ENCODE data around the gene MUC7. TPM values are rescaled to one million over a fixed set of nuclear protein-coding genes. Genes with fewer than 3 reads are reported as not detected.

The MUC7 gene
- total and polyA plus RNA-seq, 2 of the 13 experiments (the other 11 are each of a cell fraction or from before 2014, with no cell fraction given), result 0.03 TPM; not detected in 1

- no peak for TF ChIP-seq DZIP1 (CRISPR knock-in tag; IDR thresholded peaks at IDR 0.05)
- no peak for TF ChIP-seq ZUFSP (CRISPR knock-in tag; IDR thresholded peaks at IDR 0.05; ENCODE audit: borderline replicate concordance)
These were observed at the start of gene MUC7 (continued) for GRCh38 chr4:70471897-70472296.

GRCh38 chr4:70425306-70425705 lies 46.7 kb upstream of the MUC7 start:
- no peak for TF ChIP-seq ZNF580 (CRISPR knock-in tag; IDR thresholded peaks at IDR 0.05; ENCODE audit: borderline replicate concordance, low read depth)
- TF ChIP-seq ZNF576 (CRISPR knock-in tag; IDR thresholded peaks at IDR 0.05), result no peak
- no peak for TF ChIP-seq ZSCAN25 (CRISPR knock-in tag; IDR thresholded peaks at IDR 0.05)
- no peak for TF ChIP-seq SKIL (CRISPR knock-in tag; IDR thresholded peaks at IDR 0.05; ENCODE audit: borderline replicate concordance)
- no peak for TF ChIP-seq ZBTB38 (CRISPR knock-in tag; IDR thresholded peaks at IDR 0.05)
- Histone ChIP-seq H3K9me3 (ENCODE audit: low read length) (no peaks in the 10 kb centered on the region), H3K9ac (ENCODE audit: insufficient read depth, low read depth, low read length) (no peak overlapping the region), H3K27ac (ENCODE audit: extremely low read length, insufficient read depth, low read length) (no peak overlapping the region), H3K36me3 (replicated peaks in 1 of 2; ENCODE audit: control insufficient read depth in 1 of 2, insufficient read depth in 2 of 2, low read length in 2 of 2) (no peaks in the 10 kb centered on the region), H2AFZ (ENCODE audit: low read length) (no peak overlapping the region), H3K27me3 (ENCODE audit: control insufficient read depth in 1 of 2, insufficient read depth in 2 of 2, low read length in 2 of 2) (no peaks in the 10 kb centered on the region), H4K20me1 (ENCODE audit: insufficient read depth, low read length) (no peaks in the 10 kb centered on the region), H3K4me1 (ENCODE audit: insufficient read depth, low read length) (peaks cover 3% of the 10 kb centered on the region; the same call in 1 of the 2 replicates), H3K4me3 (replicated peaks in 1 of 3; ENCODE audit: insufficient read depth in 1 of 3, low read depth in 2 of 3, low read length in 3 of 3) (no peak overlapping the region), H3K79me2 (ENCODE audit: insufficient read depth, low read length) (no peaks in the 10 kb centered on the region), H3K4me2 (ENCODE audit: low read depth, low read length) (no peak overlapping the region)
- WGBS (ENCODE audit: low lambda C conversion rate), result 91% methylated on average over 1 of the region's 1 CpG
- ATAC-seq, result no peak
- FAIRE-seq, result no peak
- in situ Hi-C loops (cut with HindIII; ENCODE audit: extremely low pct_ligation_motif_present, low pct_unique_long_range_greater_than_20kb) (no loop called here), intact Hi-C loops (cut with micrococcal nuclease; ENCODE audit: unreplicated experiment) (no loop called here)
- BruUV-seq (replicated peaks), result no TSS peak
- DNase-seq (ENCODE audit: low spot score), result no peak
- ChIA-PET POLR2A (no interaction called here), CTCF (ENCODE audit: low intra/inter-chr PET ratio, low total read pairs) (no interaction called here)

Measured in HepG2 (cell line).